Neural progenitor cell (in vitro differentiated cells): Measurements from ENCODE around the gene SMAD6.

Experiments
- CTCF ChIP-seq: fragments of 200-600 bp; sonication (generic); IDR thresholded peaks from 2 replicates; pipeline ENCODE4 v1.5.1; 2017; ENCODE audit warnings: antibody characterized with exemption, mild to moderate bottlenecking
- EZH2 ChIP-seq: fragments of 200-600 bp; sonication (generic); IDR thresholded peaks from 2 replicates; pipeline ENCODE4 v1.6.1; 2017; ENCODE audit warnings: antibody characterized with exemption, mild to moderate bottlenecking, moderate library complexity
- EZH2phosphoT487 ChIP-seq: fragments of 200-600 bp; sonication (generic); IDR thresholded peaks from 2 replicates; pipeline ENCODE4 v1.6.1; 2017; ENCODE audit warnings: antibody characterized with exemption

GRCh38 chr15:66745530-66746230 is 43.6 kb downstream of the SMAD6 start:
- TF ChIP-seq CTCF (no peak), EZH2 (no peak), EZH2phosphoT487 (no peak)
